HG03175 (cell line): ENCODE data around the gene GUCY1A1.

Experiments
- ATAC-seq: cut with Tn5 transposase; IDR thresholded peaks from one replicate; pipeline ENCODE4 v1.9.1; 2021; ENCODE audit warnings: mild to moderate bottlenecking, moderate library complexity; ENCODE audit not compliant: unreplicated experiment

Gene GUCY1A1

DNA sequence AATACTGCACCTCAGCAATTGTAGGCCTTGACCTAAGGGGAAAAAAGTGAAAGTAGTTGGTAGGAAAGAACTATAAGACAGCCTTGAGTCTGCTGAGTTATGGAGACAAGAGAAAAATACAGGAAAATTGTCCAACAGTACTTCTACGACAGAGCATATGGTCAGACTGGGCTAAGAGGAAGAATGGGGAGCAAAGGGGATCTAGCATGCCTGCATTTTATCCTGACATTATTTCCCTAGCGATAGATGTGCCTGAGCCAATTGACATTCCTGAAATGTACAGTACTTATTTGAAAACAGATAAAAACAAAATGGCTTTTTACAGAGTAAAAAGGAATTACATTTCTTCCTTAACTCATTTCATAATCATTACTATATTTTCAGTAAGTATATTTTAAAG is 22.2 kb downstream of the GUCY1A1 start:
- no peak for ATAC-seq

DNA sequence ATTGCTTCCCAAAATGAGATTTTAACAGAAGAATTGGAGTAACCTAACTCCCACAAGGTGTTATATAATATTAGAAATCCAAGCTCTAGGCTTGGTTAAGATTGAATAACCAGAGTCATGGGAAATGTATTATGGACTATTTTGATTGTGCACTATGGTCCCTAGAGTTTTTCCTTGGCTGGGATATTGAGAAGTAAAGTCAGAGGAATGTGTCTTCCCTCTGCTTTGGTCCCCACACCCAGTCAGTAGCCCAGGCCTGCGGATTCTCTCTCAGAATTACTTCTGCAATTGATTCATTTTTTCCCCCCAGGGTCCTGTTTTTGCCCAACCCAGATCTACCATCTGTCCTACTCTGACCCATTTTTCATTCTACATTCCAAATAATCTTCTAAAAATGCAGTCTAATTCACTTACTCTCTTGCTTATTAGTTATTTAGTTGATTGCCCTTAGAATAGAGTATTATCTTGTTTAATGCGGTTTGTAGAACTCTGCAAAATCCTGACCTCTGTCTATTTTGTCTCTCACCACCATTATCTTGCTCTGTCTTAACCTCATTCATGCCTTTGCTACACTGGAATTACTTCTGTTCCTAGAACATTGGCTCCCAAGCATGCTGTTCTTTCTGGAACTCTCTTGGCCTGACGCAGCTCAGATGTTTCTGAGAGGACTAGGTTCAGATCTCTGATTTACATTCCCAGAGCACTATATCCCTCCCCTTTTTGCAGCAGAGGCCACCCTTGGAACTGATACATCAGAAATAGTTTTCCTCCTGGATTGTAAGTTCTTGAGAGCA is 23.6 kb downstream of the GUCY1A1 start:
- ATAC-seq, result no peak

DNA sequence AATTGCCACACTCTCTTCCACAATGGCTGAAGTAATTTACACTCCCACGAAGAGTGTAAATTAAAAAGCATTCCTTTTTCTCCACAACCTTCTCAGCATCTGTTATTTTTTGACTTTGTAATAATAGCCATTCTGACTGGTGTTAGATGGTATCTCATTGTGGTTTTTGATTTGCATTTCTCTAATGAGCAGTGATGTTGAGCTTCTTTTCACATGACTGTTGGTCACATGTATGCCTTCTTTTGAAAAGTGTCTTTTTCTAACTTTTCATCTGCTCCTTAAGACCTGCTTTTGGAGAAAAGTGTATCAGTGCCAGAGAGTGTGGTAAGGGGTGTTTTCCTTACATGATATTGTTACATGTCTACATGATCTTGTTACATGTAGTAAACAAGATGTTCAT is 25.7 kb downstream of the GUCY1A1 start:
- ATAC-seq, result no peak

DNA sequence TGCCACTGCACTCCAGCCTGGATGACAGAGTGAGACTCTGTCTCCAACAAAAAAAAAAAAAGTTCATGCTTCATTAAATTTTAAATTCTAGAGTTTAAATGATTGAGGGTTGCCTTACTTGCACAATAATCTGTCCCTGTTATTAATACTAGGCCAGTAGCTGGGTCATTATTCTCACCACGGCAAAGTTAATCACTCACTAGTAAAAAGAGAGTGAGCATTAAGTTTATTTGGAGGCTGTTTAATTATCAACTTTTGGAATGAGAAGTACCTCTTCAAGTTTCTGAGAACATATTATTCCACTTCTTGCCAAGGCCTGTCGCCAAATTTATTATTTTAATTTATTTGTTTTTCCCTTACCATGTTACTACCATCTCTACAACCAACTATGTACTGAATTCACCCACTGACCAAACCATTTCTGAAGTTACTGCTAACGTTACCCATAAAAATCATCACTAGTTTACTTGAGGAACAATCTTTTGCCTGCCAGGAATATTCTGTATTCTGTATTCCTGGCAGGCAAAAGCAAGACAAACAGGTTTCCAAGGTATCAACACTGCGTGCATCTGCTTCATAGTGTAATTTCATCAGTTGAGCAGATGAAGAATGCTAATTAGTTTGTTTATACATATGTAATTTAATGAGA is 26.5 kb downstream of the GUCY1A1 start:
- ATAC-seq, result peak; percentile 54

DNA sequence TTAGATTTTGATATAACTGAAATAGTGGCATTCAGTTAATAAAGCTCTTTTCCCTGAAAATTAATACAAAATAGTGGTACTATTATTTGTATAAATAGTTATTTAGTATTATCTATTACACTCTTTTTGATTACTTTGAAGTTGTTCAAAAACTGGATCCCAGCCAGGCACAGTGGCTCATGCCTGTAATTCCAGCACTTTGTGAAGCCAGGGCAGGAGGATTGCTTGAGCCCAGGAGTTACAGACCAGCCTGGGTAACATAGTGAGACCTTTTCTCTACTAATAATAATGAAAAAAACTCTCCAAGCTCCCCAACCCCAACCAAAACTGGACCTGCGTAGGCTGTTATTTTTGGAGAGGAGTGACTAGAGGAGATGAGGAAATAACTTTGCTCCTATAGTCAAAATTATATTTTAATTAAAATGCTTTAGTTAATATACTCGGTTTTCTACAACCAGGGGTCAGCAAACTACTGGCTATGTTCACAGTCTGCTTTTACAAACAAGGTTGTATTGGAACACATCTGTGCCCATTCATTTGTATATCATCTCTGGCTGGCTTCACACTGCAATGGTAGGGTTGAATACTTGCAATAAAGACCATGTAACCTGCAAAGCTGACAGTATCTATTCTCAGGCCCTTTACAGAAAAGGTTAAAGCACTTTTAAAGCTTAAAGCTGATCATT is 27.6 kb downstream of the GUCY1A1 start:
- ATAC-seq, result no peak

DNA sequence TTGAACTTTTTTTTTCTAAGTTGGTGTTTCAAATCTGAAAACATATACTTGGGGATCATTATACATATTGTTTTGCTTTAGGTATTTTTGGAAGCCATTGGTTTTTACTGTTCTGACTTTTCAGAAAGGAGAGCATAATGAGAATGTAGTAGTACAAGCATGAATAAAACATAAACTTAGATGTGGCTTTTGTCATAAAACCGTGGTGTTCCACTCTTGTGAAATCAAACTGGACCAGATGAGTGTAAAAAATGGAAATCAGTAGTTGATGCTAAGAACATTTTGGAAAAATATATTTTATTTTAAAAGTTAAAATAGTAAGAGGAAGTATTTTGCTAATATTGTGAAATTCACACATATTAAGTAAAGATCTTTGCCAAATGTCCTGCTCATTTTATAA is 29.6 kb downstream of the GUCY1A1 start:
- ATAC-seq, result no peak

DNA sequence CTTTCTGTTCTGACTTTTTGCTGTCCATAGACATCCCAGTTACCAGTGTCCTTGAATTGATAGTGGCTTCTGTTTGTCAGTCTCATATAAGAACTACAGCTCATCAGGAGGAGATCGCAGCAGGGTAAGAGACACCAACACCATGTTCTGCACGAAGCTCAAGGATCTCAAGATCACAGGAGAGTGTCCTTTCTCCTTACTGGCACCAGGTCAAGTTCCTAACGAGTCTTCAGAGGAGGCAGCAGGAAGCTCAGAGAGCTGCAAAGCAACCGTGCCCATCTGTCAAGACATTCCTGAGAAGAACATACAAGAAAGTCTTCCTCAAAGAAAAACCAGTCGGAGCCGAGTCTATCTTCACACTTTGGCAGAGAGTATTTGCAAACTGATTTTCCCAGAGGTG is 30.1 kb downstream of the GUCY1A1 start:
- ATAC-seq, result no peak

DNA sequence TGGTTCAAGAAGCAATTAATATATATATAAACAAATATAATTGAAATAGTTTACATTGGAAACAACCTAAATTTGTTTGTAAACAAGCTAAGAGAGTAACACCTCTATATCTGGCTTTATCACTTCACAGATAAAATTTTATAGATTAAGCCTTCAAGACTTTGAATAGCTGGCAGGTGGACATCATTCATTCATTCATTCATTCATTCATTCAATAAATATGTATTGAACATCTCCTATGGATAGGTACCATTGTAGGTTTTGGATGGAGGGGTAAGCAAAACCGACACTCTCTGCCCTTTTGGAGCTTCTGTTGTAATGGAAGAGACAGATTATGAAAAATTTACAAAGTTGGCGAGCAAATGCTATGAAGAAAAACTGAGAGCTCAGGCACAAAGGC is 35.2 kb downstream of the GUCY1A1 start:
- no peak for ATAC-seq

DNA sequence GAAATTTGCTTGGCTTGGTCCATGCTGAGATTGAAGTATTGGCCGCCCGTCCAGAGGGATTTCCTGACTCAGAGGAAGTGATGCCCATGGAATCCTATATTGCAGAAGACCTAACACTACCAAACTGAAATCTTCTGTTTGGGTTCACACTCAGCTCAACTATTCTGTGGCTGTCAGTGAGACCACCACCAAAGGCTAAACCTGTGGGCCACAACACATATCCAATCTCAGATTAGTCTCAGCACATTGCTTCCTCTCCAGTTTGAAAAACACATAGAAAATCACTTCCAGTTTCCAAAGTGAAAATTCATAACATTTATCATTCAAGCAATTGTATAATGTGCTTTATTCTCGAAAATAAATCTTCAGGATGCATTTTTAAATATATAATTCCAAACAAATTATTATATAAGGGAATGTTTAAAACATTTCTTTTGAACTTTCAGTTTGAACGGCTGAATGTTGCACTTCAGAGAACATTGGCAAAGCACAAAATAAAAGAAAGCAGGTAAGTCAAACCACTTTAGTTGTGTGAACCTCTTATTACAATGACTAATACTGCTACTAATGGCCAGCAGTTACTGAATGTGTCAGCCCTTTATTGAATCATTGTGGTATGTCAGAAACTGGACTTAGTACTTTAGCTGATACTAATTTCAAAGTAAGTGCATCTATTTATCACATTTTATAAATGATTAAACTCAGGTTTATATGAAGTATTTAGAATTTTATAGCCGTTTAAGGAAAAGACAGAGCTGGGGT is 37.0 kb downstream of the GUCY1A1 start:
- ATAC-seq, result peak; percentile 90

DNA sequence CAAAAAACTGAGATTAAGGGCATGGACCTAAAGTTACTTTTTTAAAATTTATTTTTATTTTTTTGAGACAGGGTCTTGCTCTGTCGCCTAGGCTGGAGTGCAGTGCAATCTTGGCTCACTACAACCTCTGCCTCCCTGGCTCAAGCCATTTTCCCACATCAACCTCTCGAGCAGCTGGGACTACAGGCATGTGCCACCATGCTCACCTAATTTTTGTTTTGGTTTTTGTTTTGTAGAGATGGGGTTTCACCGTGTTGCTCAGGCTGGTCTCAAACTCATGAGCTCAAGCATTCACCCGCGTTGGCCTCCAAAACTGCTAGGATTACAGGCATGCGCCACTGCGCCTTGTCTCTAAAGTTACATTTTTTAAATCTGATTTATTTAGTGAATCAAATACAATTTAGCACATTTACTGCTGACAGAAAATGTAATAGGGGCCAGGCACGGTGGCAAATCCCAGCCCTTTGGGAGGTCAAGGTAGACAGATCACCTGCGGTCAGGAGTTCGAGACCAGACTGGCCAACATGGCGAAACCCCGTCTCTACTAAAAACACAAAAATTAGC is 38.3 kb downstream of the GUCY1A1 start:
- ATAC-seq, result no peak

DNA sequence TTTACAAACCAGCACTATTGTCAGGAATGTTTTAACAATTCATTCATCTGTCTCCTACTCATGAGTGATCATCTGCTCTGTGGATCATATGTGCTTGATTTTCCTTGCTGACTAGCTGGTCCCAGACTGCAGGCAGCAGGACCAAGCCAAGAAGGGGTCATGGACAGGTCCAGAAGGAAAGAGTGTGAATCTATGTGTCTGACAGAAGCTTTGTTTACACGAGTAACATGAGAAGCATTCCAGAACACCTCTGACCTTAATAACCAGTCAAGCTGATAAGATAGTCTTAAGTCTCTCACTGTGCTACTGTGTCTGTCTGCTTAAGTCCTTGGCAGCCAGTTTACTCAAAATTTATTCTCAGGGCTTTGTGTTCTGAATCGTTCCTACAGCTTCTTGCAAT is 39.0 kb downstream of the GUCY1A1 start:
- no peak for ATAC-seq

DNA sequence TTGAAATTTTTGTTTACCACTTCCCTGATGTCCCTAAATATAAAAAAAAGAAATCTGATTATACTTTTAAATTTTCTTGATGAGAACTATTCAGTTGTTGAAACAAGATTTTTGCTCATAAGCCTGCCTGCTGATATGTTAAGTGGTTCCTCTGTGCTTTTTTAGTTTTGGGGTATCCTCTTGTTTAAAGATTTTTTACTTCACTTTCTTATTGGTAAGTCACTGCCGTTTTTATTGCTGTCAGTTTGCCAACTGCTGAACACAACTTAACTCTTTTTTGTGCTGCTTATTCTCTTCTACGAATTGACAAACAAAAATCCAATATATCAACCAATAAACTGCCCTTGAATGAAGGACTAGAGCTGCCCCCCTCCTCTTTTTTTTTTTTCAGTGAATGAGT is 39.5 kb downstream of the GUCY1A1 start:
- ATAC-seq, result no peak

DNA sequence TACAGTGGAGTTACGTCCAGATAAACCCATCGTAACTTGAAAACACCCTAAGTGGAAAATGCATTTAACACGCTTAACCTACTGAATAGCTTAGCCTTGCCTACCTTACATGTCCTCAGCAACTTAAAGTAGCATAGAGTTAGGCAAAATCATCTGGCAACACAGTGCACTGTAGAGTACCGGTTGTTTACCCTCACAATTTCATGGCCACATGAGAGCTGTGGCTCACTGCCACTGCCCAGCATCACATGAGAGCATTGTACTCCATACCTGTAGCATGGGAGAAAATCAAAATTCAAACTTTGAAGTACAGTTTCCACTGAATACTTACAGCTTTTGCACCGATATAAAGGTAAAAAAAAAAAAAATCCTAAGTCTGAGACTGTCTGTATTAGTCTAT is 40.6 kb downstream of the GUCY1A1 start:
- no peak for ATAC-seq

DNA sequence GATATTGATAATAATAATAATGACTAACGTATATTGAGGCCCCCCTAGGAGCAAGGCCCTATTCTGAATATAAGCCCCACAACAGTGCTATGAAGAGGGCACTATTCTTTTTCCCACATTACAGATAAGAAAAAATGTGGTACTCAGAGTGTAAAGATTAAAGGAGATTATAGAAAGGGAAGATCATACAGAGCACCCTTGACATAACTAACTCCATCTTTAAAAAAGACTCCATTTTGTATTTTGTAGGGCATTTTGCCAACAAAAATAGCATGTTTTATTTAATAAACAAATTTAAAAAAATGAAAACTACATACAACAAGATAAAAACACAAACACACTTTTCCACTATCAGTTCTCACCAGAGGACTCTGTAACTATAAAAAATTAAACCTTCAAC is 42.1 kb downstream of the GUCY1A1 start:
- ATAC-seq, result no peak

DNA sequence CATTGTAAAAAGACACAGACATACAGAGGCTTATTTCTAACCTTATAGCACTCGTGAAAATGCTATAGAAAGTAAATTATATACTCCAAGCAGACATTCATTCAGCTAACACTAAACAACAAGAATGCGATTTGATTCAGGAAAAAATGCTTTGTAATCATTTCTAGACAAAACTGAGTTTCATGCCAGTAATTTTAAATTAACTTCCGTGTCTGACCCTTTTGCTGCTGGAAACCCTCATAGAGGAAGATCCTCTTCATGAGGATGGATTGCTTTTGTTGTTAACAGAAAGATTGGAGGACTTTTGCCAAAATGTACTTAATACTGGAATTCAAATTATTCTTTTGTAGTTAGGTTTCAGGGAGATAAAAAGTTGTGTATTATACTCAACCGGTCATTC is 43.3 kb downstream of the GUCY1A1 start:
- ATAC-seq, result no peak

DNA sequence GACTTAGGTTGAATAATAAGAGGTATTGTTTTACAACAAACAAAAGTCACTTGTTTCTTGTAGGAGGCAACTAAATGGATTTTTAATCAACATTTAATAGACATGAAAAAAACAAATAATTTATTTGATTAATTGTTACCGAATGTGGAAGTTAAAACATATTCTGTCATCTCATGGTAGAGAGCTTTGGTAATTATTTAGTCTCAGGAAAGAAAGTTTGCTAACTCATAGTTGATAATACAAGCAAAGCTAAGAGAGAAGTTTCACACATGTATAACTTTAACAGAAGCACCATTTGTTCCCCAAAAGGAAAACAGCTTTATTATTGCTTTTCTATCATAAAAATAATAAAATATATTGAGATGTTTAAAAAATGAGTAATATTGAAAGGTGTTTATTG is 44.9 kb downstream of the GUCY1A1 start:
- no peak for ATAC-seq

DNA sequence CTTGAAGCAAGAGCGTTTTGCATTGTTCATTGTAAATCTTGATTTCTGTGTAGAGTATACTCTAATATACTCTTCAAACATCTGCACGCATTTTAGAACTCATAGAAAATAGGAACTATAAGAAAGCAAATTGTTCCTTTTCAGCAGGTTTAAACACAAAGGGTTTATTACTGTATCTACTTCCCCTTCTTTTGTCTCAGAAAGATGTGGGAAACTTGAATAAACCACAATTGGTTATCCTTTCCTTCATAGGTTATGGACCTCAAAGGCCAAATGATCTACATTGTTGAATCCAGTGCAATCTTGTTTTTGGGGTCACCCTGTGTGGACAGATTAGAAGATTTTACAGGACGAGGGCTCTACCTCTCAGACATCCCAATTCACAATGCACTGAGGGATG is 46.2 kb downstream of the GUCY1A1 start:
- ATAC-seq, result no peak

DNA sequence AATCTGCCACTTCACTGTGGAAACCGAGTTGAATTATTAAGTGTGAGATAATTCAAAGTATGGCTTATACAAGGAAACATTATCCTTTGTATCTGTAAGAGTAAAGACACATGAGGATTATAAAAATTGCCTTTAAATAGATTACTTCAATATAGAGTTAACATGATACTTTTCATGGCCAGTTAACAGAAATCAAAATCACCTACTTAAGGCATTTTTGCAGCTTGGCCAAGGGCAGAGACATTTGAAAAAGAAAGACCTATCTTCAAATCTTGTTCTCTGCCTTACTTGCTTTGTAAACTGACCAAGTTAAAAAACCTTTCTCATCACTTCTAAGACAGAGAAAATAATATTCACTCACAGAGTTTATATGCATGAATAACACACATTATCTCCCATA is 47.3 kb downstream of the GUCY1A1 start:
- ATAC-seq, result no peak

DNA sequence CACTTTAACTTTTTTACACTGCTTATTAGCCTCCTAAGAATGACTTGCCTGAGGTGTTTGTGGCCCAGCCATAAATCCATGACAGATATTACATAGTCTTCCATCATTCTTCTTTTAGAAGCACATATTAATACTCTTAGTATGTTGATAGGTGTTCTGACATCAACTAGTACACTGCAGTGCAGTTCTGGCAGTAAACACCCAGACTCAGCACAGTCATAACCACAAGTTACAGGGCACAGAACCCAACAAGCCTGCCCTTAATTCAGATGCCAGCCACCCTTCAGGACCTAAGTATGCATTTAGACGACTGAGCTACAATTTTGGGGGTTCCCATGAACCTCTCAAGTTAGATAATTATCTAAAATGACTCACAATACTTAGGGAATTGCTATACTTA is 55.7 kb downstream of the GUCY1A1 start:
- no peak for ATAC-seq

DNA sequence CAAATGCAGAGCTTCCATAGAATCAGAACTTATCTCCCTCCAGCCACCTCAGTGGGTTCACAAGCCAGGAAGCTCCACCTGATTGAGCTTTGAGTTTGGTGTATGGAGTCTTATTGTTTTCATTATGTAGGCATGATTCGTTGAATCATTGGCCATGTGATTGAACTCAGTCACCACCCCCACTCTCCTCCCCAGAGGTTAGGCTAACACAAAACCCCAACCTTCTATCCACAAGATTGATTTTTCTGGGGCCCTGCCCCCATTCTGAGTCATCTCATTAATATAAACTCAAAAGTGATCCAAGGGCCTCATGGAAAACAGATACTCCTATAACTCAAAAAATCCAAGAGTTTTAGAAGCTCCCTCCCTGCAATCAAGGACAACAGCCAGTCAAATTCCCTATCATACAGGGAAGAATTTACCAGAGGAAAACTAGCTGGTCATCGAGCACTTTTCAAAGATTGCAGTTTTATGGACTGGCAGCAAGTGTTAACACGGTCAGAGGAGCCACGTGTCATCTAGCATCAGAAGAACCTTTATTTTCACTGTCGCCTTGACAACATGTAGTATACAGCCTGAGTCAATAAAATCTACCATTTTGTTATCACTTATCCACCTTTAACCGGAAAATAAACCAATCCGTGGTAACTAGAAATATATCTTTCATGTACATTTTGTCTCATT is 56.3 kb downstream of the GUCY1A1 start:
- ATAC-seq, result no peak

DNA sequence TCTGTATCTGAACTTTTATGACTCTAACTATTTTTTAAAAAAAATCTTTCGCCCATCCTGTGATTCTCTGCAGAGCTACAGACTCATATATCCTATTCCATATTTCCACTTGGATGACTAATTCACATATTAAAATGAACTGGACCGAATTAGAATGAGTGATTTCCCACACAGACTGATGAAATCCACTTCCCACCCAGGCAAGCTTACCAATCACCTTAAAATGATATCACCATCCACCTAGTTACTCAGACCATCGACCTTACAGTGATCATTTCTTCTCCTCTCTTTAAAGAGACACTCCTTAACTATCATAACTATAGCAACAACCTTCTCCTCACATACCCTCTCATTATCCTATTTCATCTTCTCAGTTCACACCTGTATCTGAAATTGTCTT is 58.1 kb downstream of the GUCY1A1 start:
- ATAC-seq, result no peak
